ENCODE data around the gene SGK2. TPM values are rescaled to one million over a fixed set of nuclear protein-coding genes. Genes with fewer than 3 reads are reported as not detected.

SGK2 gene
- total RNA-seq, 1 experiment from 2014 or later, result not detected

- H3K79me1 ChIP-seq (ENCODE audit: insufficient read depth, low read depth, low read length, poor library complexity, severe bottlenecking), result no peaks in the 10 kb centered on the region
- H3K4ac ChIP-seq (ENCODE audit: low read depth, low read length), result no peak overlapping the region
- no CpG with 5 or more reads among the region's 5 CpGs for WGBS (ENCODE audit: extremely low coverage, insufficient read length, low lambda C conversion rate)
- no peaks in the 10 kb centered on the region for H3K9me3 ChIP-seq (ENCODE audit: control insufficient read depth, low read depth, low read length)
- no peak overlapping the region for H2BK12ac ChIP-seq (ENCODE audit: insufficient read length, low read depth, low read length)
- no peak overlapping the region for H4K91ac ChIP-seq (ENCODE audit: insufficient read length, low read depth, low read length)
- no peaks in the 10 kb centered on the region for H3K4me1 Mint-ChIP-seq
- H2BK5ac ChIP-seq (ENCODE audit: insufficient read length, low read length), result no peak overlapping the region
- no peak overlapping the region for H3K23ac ChIP-seq (ENCODE audit: insufficient read length, low read depth, low read length)
- H3K9me3 Mint-ChIP-seq, result peaks cover 10 to 14% of the 10 kb centered on the region in 2 experiments
- H3K4me2 ChIP-seq (ENCODE audit: insufficient read depth, insufficient read length, low read length), result no peak overlapping the region
- H2BK20ac ChIP-seq (ENCODE audit: low read depth, low read length, poor library complexity, severe bottlenecking), result no peak overlapping the region
- no peak overlapping the region for H2BK120ac ChIP-seq (ENCODE audit: low read depth, low read length, poor library complexity, severe bottlenecking)
- H3K14ac ChIP-seq (ENCODE audit: insufficient read depth, low read length), result no peak overlapping the region
- H2AFZ ChIP-seq (ENCODE audit: low read length), result no peak overlapping the region
- H3K27me3 Mint-ChIP-seq (ENCODE audit: low read depth), result no peaks in the 10 kb centered on the region
- no peaks in the 10 kb centered on the region for H3K4me1 ChIP-seq (ENCODE audit: insufficient read depth, low read length)
- no peak overlapping the region for H4K5ac ChIP-seq (ENCODE audit: insufficient read length, low read depth, low read length)
- H2BK15ac ChIP-seq (ENCODE audit: low read depth, low read length), result no peak overlapping the region
- no peak overlapping the region for H3K9ac ChIP-seq (ENCODE audit: extremely low read depth, insufficient read length, low read length)
- no peak overlapping the region for H3K4me3 Mint-ChIP-seq
- no peak overlapping the region for H2AK5ac ChIP-seq (ENCODE audit: insufficient read length, low read length)
- DNase-seq, result no peak
- H3K27me3 ChIP-seq (ENCODE audit: insufficient read depth, low read length), result no peaks in the 10 kb centered on the region
- no peaks in the 10 kb centered on the region for H3K79me2 ChIP-seq (ENCODE audit: insufficient read depth, low read length)
- H3K23me2 ChIP-seq (ENCODE audit: insufficient read length, low read depth, low read length, poor library complexity, severe bottlenecking), result no peaks in the 10 kb centered on the region
- H3T11ph ChIP-seq (ENCODE audit: low read length), result no peak overlapping the region
- H4K20me1 ChIP-seq (ENCODE audit: control insufficient read depth, insufficient read depth, insufficient read length), result no peaks in the 10 kb centered on the region
- H4K8ac ChIP-seq (replicated peaks; ENCODE audit: insufficient read length, low read depth, low read length), result no peak overlapping the region
- H3K27ac ChIP-seq (ENCODE audit: insufficient read length, low read depth, low read length), result no peak overlapping the region
- no peak overlapping the region for H3K27ac Mint-ChIP-seq
- H3K36me3 Mint-ChIP-seq (ENCODE audit: insufficient read depth in 1 of 3, low read depth in 3 of 3), result peaks cover 21 to 47% (median 43%) of the 10 kb centered on the region in 3 experiments
- H3K56ac ChIP-seq (ENCODE audit: insufficient read length, low read depth, low read length), result no peak overlapping the region
- no peak for TF ChIP-seq CTCF (conservative IDR thresholded peaks at IDR 0.05)
- H3K18ac ChIP-seq (ENCODE audit: insufficient read length, low read depth, low read length), result no peak overlapping the region
Measured at GRCh38 chr20:43543138-43543537, 15.7 kb upstream of the SGK2 start.
